K562 (cell line): ENCODE data around the gene CAPZA1. TPM values are rescaled to one million over a fixed set of nuclear protein-coding genes. Genes with fewer than 3 reads are reported as not detected.
A peak's percentile ranks its signal among the peaks of the same experiment; 100 is the strongest.

Source experiments
- ARID2 ChIP-seq: fragments of 450-650 bp; IDR thresholded peaks from 2 replicates; pipeline ENCODE4 v1.6.1; 2017; ENCODE audit warnings: antibody characterized with exemption, mild to moderate bottlenecking
- HDAC2 ChIP-seq: fragments of 450-650 bp; IDR thresholded peaks from 2 replicates; pipeline ENCODE4 v1.6.1; 2016; ENCODE audit warnings: mild to moderate bottlenecking
- MEIS2 ChIP-seq: fragments of 450-650 bp; IDR thresholded peaks from 2 replicates; pipeline ENCODE4 v1.6.1; 2014; ENCODE audit warnings: mild to moderate bottlenecking; ENCODE audit not compliant: partially characterized antibody
- MLLT1 ChIP-seq, 2 experiments: fragments of 450-650 bp; IDR thresholded peaks; 2 replicates each; pipeline ENCODE4 v1.6.1; 2016
- PBX2 ChIP-seq, 2 experiments: IDR thresholded peaks in 1 of 2; conservative IDR thresholded peaks in 1 of 2; 2 replicates each; pipeline ENCODE4 v1.6.1; 2016; ENCODE audit warnings: low read depth in 2 of 2, mild to moderate bottlenecking in 1 of 2, missing compliant biosample characterization in 1 of 2, missing genetic modification characterization in 1 of 2, moderate library complexity in 1 of 2
- PKNOX1 ChIP-seq: fragments of 450-650 bp; IDR thresholded peaks from 2 replicates; pipeline ENCODE4 v1.6.1; 2016
- SMARCA4 ChIP-seq: fragments of 450-650 bp; IDR thresholded peaks from 2 replicates; pipeline ENCODE4 v1.6.1; 2016
- TAF15 ChIP-seq: fragments of 200-400 bp; formaldehyde crosslinking; IDR thresholded peaks from 2 replicates; pipeline ENCODE4 v1.6.1; 2017; ENCODE audit warnings: mild to moderate bottlenecking, low read depth, low read length, moderate library complexity
- TEAD1 ChIP-seq, 2 experiments: fragments of 450-650 bp in 1 of 2; sonication (generic) in 1 of 2; formaldehyde crosslinking; IDR thresholded peaks; 2 replicates each; pipeline versions ENCODE4 v1.4.0 to v1.8.0; 2020 to 2022; ENCODE audit warnings: mild to moderate bottlenecking in 2 of 2, missing genetic modification reagents in 1 of 2
- THRA ChIP-seq: fragments of 450-650 bp; IDR thresholded peaks from 2 replicates; pipeline ENCODE4 v1.6.1; 2017; ENCODE audit warnings: mild to moderate bottlenecking, moderate library complexity
- ZNF140 ChIP-seq: fragments of 250-450 bp; sonication (Bioruptor Pico); IDR thresholded peaks from 2 replicates; pipeline ENCODE4 v1.8.0; 2021; ENCODE audit warnings: moderate library complexity, mild to moderate bottlenecking, inconsistent platforms
- ZNF75A ChIP-seq: fragments of 450-650 bp; formaldehyde crosslinking; IDR thresholded peaks from 2 replicates; pipeline ENCODE4 v1.4.0; 2020; ENCODE audit warnings: mild to moderate bottlenecking
- polyA plus RNA-seq, 8 experiments: library from polyadenylated mRNA; depleted of rRNA in 4 of 8; stranded (reverse) in 5 of 8; unstranded in 3 of 8; fragments of >200 nt; fragmentation: Nextera tagmentation in 2 of 8; fragmentation: Illumina TruSeq in 1 of 8; extraction: Ambion mirVana in 2 of 8; extraction: Trizol in 1 of 8; gene quantifications; 2 replicates each; pipeline versions ENCODE4 v1.2.1 to v1.2.3, GENCODE V29; 2011 to 2014; ENCODE audit warnings: inconsistent platforms in 1 of 8, missing spikeins in 1 of 8
- total RNA-seq, 7 experiments: library from RNA; depleted of rRNA in 6 of 7; stranded (reverse); fragments of >200 nt in 6 of 7; fragmentation: Illumina TruSeq in 2 of 7; extraction: Trizol in 2 of 7; gene quantifications; 2 replicates each; pipeline versions ENCODE4 v1.2.1 to v1.2.3, GENCODE V29; 2011 to 2021; ENCODE audit warnings: low replicate concordance in 1 of 7

The CAPZA1 gene
- total and polyA plus RNA-seq, 9 of the 15 experiments (the other 6 are each of a cell fraction or from before 2014, with no cell fraction given), result 237 to 1,020 (median 306) TPM

- TF ChIP-seq ZNF75A (CRISPR knock-in tag) (no peak), MEIS2 (peak; percentile 95), MLLT1 (IDR thresholded peaks at IDR 0.05) (0 out of 4 replicates have a peak, but pooled peaks of 1 of the 2 experiments have one; percentile 13), PBX2 (CRISPR knock-in tag; IDR thresholded peaks at IDR 0.05; ENCODE audit: low read depth) (no peak), PBX2 (tag; conservative IDR thresholded peaks at IDR 0.05; ENCODE audit: low read depth) (peak; percentile 60), TEAD1 (CRISPR knock-in tag; IDR thresholded peaks at IDR 0.05) (0 out of 4 replicates have a peak, but pooled peaks of 1 of the 2 experiments have one; percentile 20), SMARCA4 (peak; percentile 53; the same call in 1 of the 2 replicates), ARID2 (no peak), ZNF140 (CRISPR knock-in tag) (no peak), PKNOX1 (peak; percentile 86), HDAC2 (0 out of 2 replicates have a peak, but pooled peaks have one; percentile 15), TAF15 (no peak), THRA (no peak)
Observed at GRCh38 chr1:112633628-112634027, 14.0 kb downstream of the CAPZA1 start (continued).
